Measurements from ENCODE around the gene TRNT1.

Gene TRNT1

GRCh38 chr3:3192286-3192675, 65.5 kb downstream of the TRNT1 start:
- H3K4me3 ChIP-seq (ENCODE audit: control insufficient read depth, low read depth, low read length), result no peak overlapping the region
- no peak for TF ChIP-seq CTCF (IDR thresholded peaks at IDR 0.05; ENCODE audit: control insufficient read depth, insufficient read depth, low read depth, low read length, missing control alignments)
- no peak for DNase-seq (ENCODE audit: low read depth)

- DNase-seq (ENCODE audit: low read depth), result no peak
- no peak overlapping the region for H3K4me3 ChIP-seq (ENCODE audit: control insufficient read depth, low read depth, low read length)
- TF ChIP-seq CTCF (IDR thresholded peaks at IDR 0.05; ENCODE audit: control insufficient read depth, insufficient read depth, low read depth, low read length, missing control alignments), result no peak
Observed at GRCh38 chr3:3194861-3195260, 68.1 kb downstream of the TRNT1 start.

GRCh38 chr3:3196148-3196861, 69.6 kb downstream of the TRNT1 start:
- peak; percentile 55 for TF ChIP-seq CTCF (IDR thresholded peaks at IDR 0.05; ENCODE audit: control insufficient read depth, insufficient read depth, low read depth, low read length, missing control alignments)
- DNase-seq (ENCODE audit: low read depth), result no peak
- H3K4me3 ChIP-seq (ENCODE audit: control insufficient read depth, low read depth, low read length), result no peak overlapping the region
